ENCODE measurements around the gene TRIOBP. TPM values are rescaled to one million over a fixed set of nuclear protein-coding genes. Genes with fewer than 3 reads are reported as not detected.

The TRIOBP gene
- total and polyA plus RNA-seq, 2 of the 13 experiments (the other 11 are each of a cell fraction or from before 2014, with no cell fraction given), result 6.1 to 15.4 TPM

DNA sequence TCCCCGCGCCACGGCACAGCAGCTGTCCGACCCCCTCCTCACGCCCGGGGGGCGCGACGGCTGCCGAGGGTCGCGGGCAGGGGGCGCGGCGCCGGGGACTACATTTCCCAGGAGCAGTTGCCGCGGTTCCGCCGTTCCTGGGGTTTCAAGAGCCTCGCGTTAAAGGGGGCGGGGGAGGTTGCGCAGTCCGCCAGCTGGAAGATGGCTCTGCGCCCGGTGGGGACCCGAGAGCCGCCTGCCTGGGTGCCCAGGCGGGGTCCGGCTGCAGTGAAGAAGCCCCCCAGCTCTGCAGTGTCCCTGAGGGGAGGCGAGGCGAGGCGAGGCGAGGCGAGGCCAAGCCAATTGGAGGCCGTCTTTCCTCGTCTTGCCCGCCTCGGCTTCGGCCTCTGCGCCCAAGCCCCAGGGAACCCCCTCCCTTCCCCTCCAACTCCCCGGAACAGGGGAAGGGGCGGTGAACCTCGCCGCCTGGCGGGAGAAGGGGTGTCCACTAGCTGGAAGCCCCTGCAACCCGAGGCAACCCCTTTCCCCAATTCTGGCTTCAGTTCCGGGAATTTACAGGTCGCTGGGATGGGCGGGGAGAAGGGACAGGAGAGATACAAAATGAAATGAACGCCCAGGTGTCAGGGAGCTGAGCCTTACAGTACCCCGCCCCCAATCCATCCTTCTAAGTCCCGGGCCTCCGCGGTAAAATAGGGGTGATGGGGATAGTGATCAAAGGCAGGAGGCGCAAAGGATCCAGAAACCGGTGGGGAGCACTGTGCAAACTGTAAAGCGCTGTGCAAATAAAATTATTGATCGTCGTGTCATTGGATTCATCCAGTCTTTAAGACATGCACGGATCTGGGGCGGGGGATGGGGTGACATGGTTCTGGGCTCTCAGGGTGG lies 105.7 kb downstream of the TRIOBP start (continued):
- TF ChIP-seq SYNCRIP (IDR thresholded peaks at IDR 0.05; ENCODE audit: insufficient read depth, low read depth, low read length) (no peak), ZNF205 (CRISPR knock-in tag; IDR thresholded peaks at IDR 0.05) (no peak), MED1 (CRISPR knock-in tag; IDR thresholded peaks at IDR 0.05) (peak; percentile 11; the same call in 1 of the 2 replicates), SOX5 (CRISPR knock-in tag; IDR thresholded peaks at IDR 0.05; ENCODE audit: borderline replicate concordance) (peak; percentile 16; the same call in 1 of the 2 replicates), ZNF256 (CRISPR knock-in tag; conservative IDR thresholded peaks at IDR 0.05) (no peak), PPARG (CRISPR knock-in tag; conservative IDR thresholded peaks at IDR 0.05) (no peak), AGO1 (IDR thresholded peaks at IDR 0.05; ENCODE audit: low read depth, low read length, poor library complexity, severe bottlenecking) (peak; percentile 72)
- TF ChIP-seq, protein P1, sequence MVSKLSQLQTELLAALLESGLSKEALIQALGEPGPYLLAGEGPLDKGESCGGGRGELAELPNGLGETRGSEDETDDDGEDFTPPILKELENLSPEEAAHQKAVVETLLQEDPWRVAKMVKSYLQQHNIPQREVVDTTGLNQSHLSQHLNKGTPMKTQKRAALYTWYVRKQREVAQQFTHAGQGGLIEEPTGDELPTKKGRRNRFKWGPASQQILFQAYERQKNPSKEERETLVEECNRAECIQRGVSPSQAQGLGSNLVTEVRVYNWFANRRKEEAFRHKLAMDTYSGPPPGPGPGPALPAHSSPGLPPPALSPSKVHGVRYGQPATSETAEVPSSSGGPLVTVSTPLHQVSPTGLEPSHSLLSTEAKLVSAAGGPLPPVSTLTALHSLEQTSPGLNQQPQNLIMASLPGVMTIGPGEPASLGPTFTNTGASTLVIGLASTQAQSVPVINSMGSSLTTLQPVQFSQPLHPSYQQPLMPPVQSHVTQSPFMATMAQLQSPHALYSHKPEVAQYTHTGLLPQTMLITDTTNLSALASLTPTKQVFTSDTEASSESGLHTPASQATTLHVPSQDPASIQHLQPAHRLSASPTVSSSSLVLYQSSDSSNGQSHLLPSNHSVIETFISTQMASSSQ (IDR thresholded peaks at IDR 0.05; ENCODE audit: low read depth), result no peak
- TF ChIP-seq, protein P1 (CRISPR knock-in tag; IDR thresholded peaks at IDR 0.05; ENCODE audit: borderline replicate concordance), result no peak
- TF ChIP-seq, protein P2, sequence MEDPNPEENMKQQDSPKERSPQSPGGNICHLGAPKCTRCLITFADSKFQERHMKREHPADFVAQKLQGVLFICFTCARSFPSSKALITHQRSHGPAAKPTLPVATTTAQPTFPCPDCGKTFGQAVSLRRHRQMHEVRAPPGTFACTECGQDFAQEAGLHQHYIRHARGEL (CRISPR knock-in tag; IDR thresholded peaks at IDR 0.05), result peak; percentile 34; the same call in 1 of the 2 replicates
- TF ChIP-seq, protein P3, sequence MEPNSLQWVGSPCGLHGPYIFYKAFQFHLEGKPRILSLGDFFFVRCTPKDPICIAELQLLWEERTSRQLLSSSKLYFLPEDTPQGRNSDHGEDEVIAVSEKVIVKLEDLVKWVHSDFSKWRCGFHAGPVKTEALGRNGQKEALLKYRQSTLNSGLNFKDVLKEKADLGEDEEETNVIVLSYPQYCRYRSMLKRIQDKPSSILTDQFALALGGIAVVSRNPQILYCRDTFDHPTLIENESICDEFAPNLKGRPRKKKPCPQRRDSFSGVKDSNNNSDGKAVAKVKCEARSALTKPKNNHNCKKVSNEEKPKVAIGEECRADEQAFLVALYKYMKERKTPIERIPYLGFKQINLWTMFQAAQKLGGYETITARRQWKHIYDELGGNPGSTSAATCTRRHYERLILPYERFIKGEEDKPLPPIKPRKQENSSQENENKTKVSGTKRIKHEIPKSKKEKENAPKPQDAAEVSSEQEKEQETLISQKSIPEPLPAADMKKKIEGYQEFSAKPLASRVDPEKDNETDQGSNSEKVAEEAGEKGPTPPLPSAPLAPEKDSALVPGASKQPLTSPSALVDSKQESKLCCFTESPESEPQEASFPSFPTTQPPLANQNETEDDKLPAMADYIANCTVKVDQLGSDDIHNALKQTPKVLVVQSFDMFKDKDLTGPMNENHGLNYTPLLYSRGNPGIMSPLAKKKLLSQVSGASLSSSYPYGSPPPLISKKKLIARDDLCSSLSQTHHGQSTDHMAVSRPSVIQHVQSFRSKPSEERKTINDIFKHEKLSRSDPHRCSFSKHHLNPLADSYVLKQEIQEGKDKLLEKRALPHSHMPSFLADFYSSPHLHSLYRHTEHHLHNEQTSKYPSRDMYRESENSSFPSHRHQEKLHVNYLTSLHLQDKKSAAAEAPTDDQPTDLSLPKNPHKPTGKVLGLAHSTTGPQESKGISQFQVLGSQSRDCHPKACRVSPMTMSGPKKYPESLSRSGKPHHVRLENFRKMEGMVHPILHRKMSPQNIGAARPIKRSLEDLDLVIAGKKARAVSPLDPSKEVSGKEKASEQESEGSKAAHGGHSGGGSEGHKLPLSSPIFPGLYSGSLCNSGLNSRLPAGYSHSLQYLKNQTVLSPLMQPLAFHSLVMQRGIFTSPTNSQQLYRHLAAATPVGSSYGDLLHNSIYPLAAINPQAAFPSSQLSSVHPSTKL (CRISPR knock-in tag; IDR thresholded peaks at IDR 0.05), result no peak; the same call in 1 of the 2 replicates
- TF ChIP-seq, protein P4, sequence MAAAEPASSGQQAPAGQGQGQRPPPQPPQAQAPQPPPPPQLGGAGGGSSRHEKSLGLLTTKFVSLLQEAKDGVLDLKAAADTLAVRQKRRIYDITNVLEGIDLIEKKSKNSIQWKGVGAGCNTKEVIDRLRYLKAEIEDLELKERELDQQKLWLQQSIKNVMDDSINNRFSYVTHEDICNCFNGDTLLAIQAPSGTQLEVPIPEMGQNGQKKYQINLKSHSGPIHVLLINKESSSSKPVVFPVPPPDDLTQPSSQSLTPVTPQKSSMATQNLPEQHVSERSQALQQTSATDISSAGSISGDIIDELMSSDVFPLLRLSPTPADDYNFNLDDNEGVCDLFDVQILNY (CRISPR knock-in tag; conservative IDR thresholded peaks at IDR 0.05), result no peak
- TF ChIP-seq, protein P5, sequence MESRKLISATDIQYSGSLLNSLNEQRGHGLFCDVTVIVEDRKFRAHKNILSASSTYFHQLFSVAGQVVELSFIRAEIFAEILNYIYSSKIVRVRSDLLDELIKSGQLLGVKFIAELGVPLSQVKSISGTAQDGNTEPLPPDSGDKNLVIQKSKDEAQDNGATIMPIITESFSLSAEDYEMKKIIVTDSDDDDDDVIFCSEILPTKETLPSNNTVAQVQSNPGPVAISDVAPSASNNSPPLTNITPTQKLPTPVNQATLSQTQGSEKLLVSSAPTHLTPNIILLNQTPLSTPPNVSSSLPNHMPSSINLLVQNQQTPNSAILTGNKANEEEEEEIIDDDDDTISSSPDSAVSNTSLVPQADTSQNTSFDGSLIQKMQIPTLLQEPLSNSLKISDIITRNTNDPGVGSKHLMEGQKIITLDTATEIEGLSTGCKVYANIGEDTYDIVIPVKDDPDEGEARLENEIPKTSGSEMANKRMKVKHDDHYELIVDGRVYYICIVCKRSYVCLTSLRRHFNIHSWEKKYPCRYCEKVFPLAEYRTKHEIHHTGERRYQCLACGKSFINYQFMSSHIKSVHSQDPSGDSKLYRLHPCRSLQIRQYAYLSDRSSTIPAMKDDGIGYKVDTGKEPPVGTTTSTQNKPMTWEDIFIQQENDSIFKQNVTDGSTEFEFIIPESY (CRISPR knock-in tag; IDR thresholded peaks at IDR 0.05), result no peak
- TF ChIP-seq, protein P6, sequence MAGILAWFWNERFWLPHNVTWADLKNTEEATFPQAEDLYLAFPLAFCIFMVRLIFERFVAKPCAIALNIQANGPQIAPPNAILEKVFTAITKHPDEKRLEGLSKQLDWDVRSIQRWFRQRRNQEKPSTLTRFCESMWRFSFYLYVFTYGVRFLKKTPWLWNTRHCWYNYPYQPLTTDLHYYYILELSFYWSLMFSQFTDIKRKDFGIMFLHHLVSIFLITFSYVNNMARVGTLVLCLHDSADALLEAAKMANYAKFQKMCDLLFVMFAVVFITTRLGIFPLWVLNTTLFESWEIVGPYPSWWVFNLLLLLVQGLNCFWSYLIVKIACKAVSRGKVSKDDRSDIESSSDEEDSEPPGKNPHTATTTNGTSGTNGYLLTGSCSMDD (CRISPR knock-in tag; IDR thresholded peaks at IDR 0.05), result no peak
